Cortex of kidney (tissue), 1 donor: ENCODE results near the gene ELAVL3.
"Not testable (repeated sequence)": the region's sequence is repeated elsewhere in the genome, so short reads cannot be mapped to it uniquely, and the experiment has no call there.

Source experiments
- DNase-seq: peaks from one replicate; lab custom pipeline; 2025; lab: John Stamatoyannopoulos, UW

The ELAVL3 gene

GRCh38 chr19:11406703-11407236 lies 74.1 kb downstream of the ELAVL3 start:
- DNase-seq, result not testable (repeated sequence)

GRCh38 chr19:11405846-11406643 lies 74.8 kb downstream of the ELAVL3 start:
- no peak for DNase-seq

GRCh38 chr19:11404588-11405222 lies 76.1 kb downstream of the ELAVL3 start:
- DNase-seq, result no peak

- DNase-seq, result no peak
Observed at GRCh38 chr19:11401808-11402543, 78.9 kb downstream of the ELAVL3 start.
